HG02623 (cell line): Measurements from ENCODE around the gene IQCK.

Source experiments
- ATAC-seq: cut with Tn5 transposase; IDR thresholded peaks from one replicate; pipeline ENCODE4 v1.9.1; 2021; ENCODE audit warnings: moderate library complexity; ENCODE audit not compliant: unreplicated experiment

Gene IQCK

GRCh38 chr16:19901164-19901563 lies 183.1 kb downstream of the IQCK start:
- ATAC-seq = no peak

- ATAC-seq = no peak
These were observed 189.3 kb downstream of the IQCK start for GRCh38 chr16:19907161-19907992.
